Measurements from ENCODE around the gene ATP1A1. TPM values are rescaled to one million over a fixed set of nuclear protein-coding genes. Genes with fewer than 3 reads are reported as not detected.

Gene ATP1A1
- total and polyA plus RNA-seq, 9 of the 15 experiments (the other 6 are each of a cell fraction or from before 2014, with no cell fraction given), result 99.3 to 513 (median 234) TPM

DNA sequence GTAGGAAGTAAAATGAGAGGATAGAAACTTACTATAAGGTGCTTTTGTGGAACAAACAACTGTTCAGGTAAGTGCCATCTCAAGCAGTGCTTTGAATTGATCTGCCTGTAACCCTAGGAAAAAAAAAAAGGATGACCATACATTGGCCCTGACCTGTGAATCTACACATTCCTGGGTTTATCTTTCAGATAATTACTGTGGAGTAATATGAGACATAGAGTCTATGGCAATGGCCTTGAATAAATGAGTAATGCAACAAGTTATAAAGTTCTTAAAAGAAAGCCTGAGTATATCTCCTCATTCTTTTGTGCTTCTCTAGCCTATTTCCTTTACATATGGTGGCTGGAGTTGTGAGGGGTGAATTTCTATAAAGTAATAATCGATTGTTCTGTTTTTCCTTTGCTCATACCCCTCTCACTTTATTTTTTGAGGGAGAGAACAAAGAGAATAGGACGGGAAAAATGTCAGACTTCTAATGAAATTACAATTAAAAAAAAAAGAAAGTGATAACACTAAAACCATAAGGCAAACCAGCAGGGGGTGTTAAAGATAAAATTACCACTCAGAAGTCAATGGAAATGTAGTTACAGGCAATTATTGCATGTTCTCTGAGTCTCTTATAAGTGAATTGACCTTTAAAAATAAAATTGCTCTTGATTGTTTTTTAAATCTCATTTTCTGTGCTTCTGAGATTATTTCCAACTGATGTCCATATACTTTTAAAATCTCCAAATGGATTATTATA lies 12.4 kb upstream of the ATP1A1 start:
- Histone ChIP-seq H3K4me1 (replicated peaks in 1 of 2; ENCODE audit: control insufficient read depth in 2 of 2, insufficient read depth in 2 of 2, low read length in 2 of 2) (no peaks in the 10 kb centered on the region; a peak in 1 of 5 replicates), H3K36me3 (ENCODE audit: control insufficient read depth, insufficient read depth, low read length) (no peaks in the 10 kb centered on the region), H4K20me1 (replicated peaks; ENCODE audit: control insufficient read depth, insufficient read depth, low read length) (no peaks in the 10 kb centered on the region), H3K4me2 (ENCODE audit: insufficient read depth, low read length) (no peak overlapping the region), H3K27ac (ENCODE audit: extremely low read depth, low read depth, low read length) (no peak overlapping the region), H2AFZ (ENCODE audit: low read depth, low read length) (no peak overlapping the region), H3K9me1 (ENCODE audit: control insufficient read depth, insufficient read depth, low read length) (no peaks in the 10 kb centered on the region), H3K79me2 (ENCODE audit: control insufficient read depth, insufficient read depth, low read length) (no peaks in the 10 kb centered on the region), H3K9ac (ENCODE audit: insufficient read depth in 1 of 2, low read depth in 2 of 2, low read length in 2 of 2) (no peak overlapping the region), H3K4me3 (no peak overlapping the region), H3K27me3 (ENCODE audit: control insufficient read depth in 2 of 2, insufficient read depth in 2 of 2, low read length in 2 of 2) (peaks cover 3 to 5% of the 10 kb centered on the region in 2 experiments; a peak in 3 of 5 replicates), H3K9me3 (replicated peaks; ENCODE audit: control insufficient read depth, insufficient read depth, low read depth, low read length) (no peaks in the 10 kb centered on the region)
- peak; percentile 65 for ATAC-seq
- WGBS (ENCODE audit: insufficient coverage, low coverage, missing lambda C conversion rate), result 0% methylated on average over 2 of the region's 2 CpGs
- in situ Hi-C loops (cut with MboI), result loop anchor here (5.0 kb wide), 1 partner anchor 122 kb away; no protein-coding TSS in a partner anchor
- no TSS peak for BruUV-seq (replicated peaks)
- intact Hi-C loops (cut with micrococcal nuclease), result loop anchor here (1.0 to 5.0 kb wide), 2 partner anchors 125 to 208 kb away; no protein-coding TSS in a partner anchor
- ChIA-PET CTCF (ENCODE audit: low intra/inter-chr PET ratio) (interaction anchor here (0.6 to 3.3 kb wide), 6 partner anchors 115 to 222 kb away, joined by 3 to 33 read pairs (median 4); no protein-coding TSS in a partner anchor), POLR2A (interaction anchor here (0.6 to 1.6 kb wide), 4 partner anchors 9 to 32 kb away, joined by 3 to 6 read pairs (median 4); no protein-coding TSS in a partner anchor)
- peak; percentile 39 to 59 (median 50) for DNase-seq (ENCODE audit: extremely low read depth in 1 of 4, low spot score in 3 of 4)
- no peak for FAIRE-seq
- TF ChIP-seq MTA1 (IDR thresholded peaks at IDR 0.05; ENCODE audit: borderline replicate concordance) (no peak), POLR2B (IDR thresholded peaks at IDR 0.05; ENCODE audit: low read depth, partially characterized antibody) (no peak), HEY1 (CRISPR knock-in tag; IDR thresholded peaks at IDR 0.05; ENCODE audit: borderline replicate concordance) (no peak), ZNF696 (CRISPR knock-in tag; conservative IDR thresholded peaks at IDR 0.05) (no peak), RBM25 (IDR thresholded peaks at IDR 0.05; ENCODE audit: low read depth, low read length, severe bottlenecking) (peak; percentile 95), ZNF384 (IDR thresholded peaks at IDR 0.05; ENCODE audit: low read depth, low read length) (peak; percentile 83), CBX1 (IDR thresholded peaks at IDR 0.05; ENCODE audit: low read depth) (no peak), PHF8 (IDR thresholded peaks at IDR 0.05; ENCODE audit: borderline replicate concordance, low read length) (no peak), ZNF174 (CRISPR knock-in tag; IDR thresholded peaks at IDR 0.05) (no peak), RAD21 (CRISPR knock-in tag; conservative IDR thresholded peaks at IDR 0.05 in 1 of 2, IDR thresholded peaks at IDR 0.05 in 1 of 2) (peak; percentile 52 to 87), SAFB2 (IDR thresholded peaks at IDR 0.05; ENCODE audit: borderline replicate concordance, low read depth, low read length, severe bottlenecking) (no peak), CBX3 (IDR thresholded peaks at IDR 0.05; ENCODE audit: borderline replicate concordance in 1 of 2, low read length in 2 of 2) (peak in 1 of 2 experiments; percentile 51; a peak in 1 of 3 replicates), GATAD2A (IDR thresholded peaks at IDR 0.05) (no peak), ZNF239 (CRISPR knock-in tag; IDR thresholded peaks at IDR 0.05) (no peak)
- TF ChIP-seq, protein P1, sequence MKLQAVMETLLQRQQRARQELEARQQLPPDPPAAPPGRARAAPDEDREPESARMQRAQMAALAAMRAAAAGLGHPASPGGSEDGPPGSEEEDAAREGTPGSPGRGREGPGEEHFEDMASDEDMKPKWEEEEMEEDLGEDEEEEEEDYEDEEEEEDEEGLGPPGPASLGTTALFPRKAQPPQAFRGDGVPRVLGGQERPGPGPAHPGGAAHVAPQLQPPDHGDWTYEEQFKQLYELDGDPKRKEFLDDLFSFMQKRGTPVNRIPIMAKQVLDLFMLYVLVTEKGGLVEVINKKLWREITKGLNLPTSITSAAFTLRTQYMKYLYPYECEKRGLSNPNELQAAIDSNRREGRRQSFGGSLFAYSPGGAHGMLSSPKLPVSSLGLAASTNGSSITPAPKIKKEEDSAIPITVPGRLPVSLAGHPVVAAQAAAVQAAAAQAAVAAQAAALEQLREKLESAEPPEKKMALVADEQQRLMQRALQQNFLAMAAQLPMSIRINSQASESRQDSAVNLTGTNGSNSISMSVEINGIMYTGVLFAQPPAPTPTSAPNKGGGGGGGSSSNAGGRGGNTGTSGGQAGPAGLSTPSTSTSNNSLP (IDR thresholded peaks at IDR 0.05; ENCODE audit: borderline replicate concordance, low read depth, low read length), result peak; percentile 90; the same call in 1 of the 2 replicates
- TF ChIP-seq, protein P2, sequence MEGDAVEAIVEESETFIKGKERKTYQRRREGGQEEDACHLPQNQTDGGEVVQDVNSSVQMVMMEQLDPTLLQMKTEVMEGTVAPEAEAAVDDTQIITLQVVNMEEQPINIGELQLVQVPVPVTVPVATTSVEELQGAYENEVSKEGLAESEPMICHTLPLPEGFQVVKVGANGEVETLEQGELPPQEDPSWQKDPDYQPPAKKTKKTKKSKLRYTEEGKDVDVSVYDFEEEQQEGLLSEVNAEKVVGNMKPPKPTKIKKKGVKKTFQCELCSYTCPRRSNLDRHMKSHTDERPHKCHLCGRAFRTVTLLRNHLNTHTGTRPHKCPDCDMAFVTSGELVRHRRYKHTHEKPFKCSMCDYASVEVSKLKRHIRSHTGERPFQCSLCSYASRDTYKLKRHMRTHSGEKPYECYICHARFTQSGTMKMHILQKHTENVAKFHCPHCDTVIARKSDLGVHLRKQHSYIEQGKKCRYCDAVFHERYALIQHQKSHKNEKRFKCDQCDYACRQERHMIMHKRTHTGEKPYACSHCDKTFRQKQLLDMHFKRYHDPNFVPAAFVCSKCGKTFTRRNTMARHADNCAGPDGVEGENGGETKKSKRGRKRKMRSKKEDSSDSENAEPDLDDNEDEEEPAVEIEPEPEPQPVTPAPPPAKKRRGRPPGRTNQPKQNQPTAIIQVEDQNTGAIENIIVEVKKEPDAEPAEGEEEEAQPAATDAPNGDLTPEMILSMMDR (IDR thresholded peaks at IDR 0.05 in 2 of 3, conservative IDR thresholded peaks at IDR 0.05 in 1 of 3; ENCODE audit: insufficient read depth in 2 of 3, low read depth in 1 of 3, low read length in 3 of 3), result peak; percentile 31 to 75 (median 32); a peak in 3 of 6 replicates
